HCT116 (cell line): ENCODE data around the gene KLHL22. TPM values are rescaled to one million over a fixed set of nuclear protein-coding genes. Genes with fewer than 3 reads are reported as not detected.

Experiments
- ATAC-seq: fragments of 200-7000 bp; cut with Tn5 transposase; 2 replicates; pipeline ENCODE4 v1.9.1; 2020; ENCODE audit warnings: mild to moderate bottlenecking, moderate library complexity
- BruUV-seq: library from RNA; stranded (reverse); fragments of 400-500 nt; replicated peaks from 2 replicates; lab custom pipeline; 2021; lab: Mats Ljungman, UMichigan
- CTCF ChIA-PET: fragments of 300-600 bp; sonication (Branson Sonifier 250); formaldehyde crosslinking; loops from one replicate; lab custom pipeline; 2021; ENCODE audit warnings: antibody characterized with exemption; lab: Charles Lee
- POLR2A ChIA-PET: fragments of 300-600, 350-600 bp; sonication (Branson Sonifier 250); formaldehyde crosslinking; loops from one replicate; lab custom pipeline; 2021; ENCODE audit warnings: antibody characterized with exemption; lab: Charles Lee
- RAD21 ChIA-PET, 2 experiments: fragments of 300-600 bp; sonication (Branson Sonifier 250); formaldehyde crosslinking; loops; one replicate each; lab custom pipeline; 2023; ENCODE audit warnings: low total read pairs in 2 of 2; ENCODE audit not compliant: uncharacterized antibody in 2 of 2, unreplicated experiment in 2 of 2, low non-redundant PET in 1 of 2; lab: Charles Lee
- DNase-seq: peaks from one replicate; pipeline ENCODE4 v3.0.0-alpha.2; 2010; ENCODE audit warnings: low read depth, low spot score
- H2AFZ ChIP-seq: fragments of 200-600 bp; shearing (Covaris generic), sonication (generic); 2 replicates; pipeline ENCODE4 v1.6.1; 2017; ENCODE audit warnings: low read depth, mixed run types, mixed read lengths, antibody characterized with exemption, low read length; ENCODE audit not compliant: poor library complexity, severe bottlenecking
- H3K27ac ChIP-seq: 2 replicates; pipeline ENCODE4 v1.5.1; 2012; ENCODE audit warnings: low read depth, low read length
- H3K27me3 ChIP-seq: fragments of 200-600 bp; sonication (generic); 2 replicates; pipeline ENCODE4 v1.6.1; 2016; ENCODE audit warnings: mixed run types, low read length, mixed read lengths; ENCODE audit not compliant: insufficient read depth
- H3K36me3 ChIP-seq, 2 experiments: fragments of 200-500 bp in 1 of 2; fragments of 200-600 bp in 1 of 2; sonication (Bioruptor generic) in 1 of 2; sonication (generic) in 1 of 2; 2 replicates each; pipeline versions ENCODE4 v1.5.1 to v1.6.1; 2014 to 2016; ENCODE audit warnings: low read length in 2 of 2, inconsistent platforms in 1 of 2, mixed read lengths in 1 of 2, mixed run types in 1 of 2; ENCODE audit not compliant: insufficient read depth in 2 of 2, control insufficient read depth in 1 of 2
- H3K4me1 ChIP-seq, 2 experiments: fragments of 200-600 bp in 1 of 2; sonication (generic) in 1 of 2; 2 replicates each; pipeline versions ENCODE4 v1.5.1 to v1.6.1; 2012 to 2017; ENCODE audit warnings: low read length in 2 of 2, inconsistent platforms in 1 of 2, mild to moderate bottlenecking in 1 of 2, mixed read lengths in 1 of 2, mixed run types in 1 of 2, moderate library complexity in 1 of 2; ENCODE audit not compliant: insufficient read depth in 2 of 2, control insufficient read depth in 1 of 2
- H3K4me2 ChIP-seq: fragments of 200-600 bp; sonication (generic); 2 replicates; pipeline ENCODE4 v1.6.1; 2017; ENCODE audit warnings: mixed run types, low read length, mixed read lengths
- H3K4me3 ChIP-seq, 2 experiments: fragments of 200-600 bp in 1 of 2; sonication (generic) in 1 of 2; replicated peaks in 1 of 2; 2 replicates each; pipeline ENCODE4 v1.5.1; 2011 to 2016; ENCODE audit warnings: low read length in 2 of 2, control low read depth in 1 of 2, low read depth in 1 of 2, mild to moderate bottlenecking in 1 of 2, mixed read lengths in 1 of 2, mixed run types in 1 of 2
- H3K79me2 ChIP-seq: fragments of 200-600 bp; sonication (generic); 2 replicates; pipeline ENCODE4 v1.6.1; 2017; ENCODE audit warnings: mild to moderate bottlenecking, mixed run types, low read length, moderate library complexity, mixed read lengths; ENCODE audit not compliant: insufficient read depth
- H3K9ac ChIP-seq: fragments of 200-600 bp; sonication (generic); 2 replicates; pipeline ENCODE4 v1.6.1; 2016; ENCODE audit warnings: low read length, mixed read lengths
- H3K9me2 ChIP-seq: fragments of 200-600 bp; sonication (generic), shearing (Covaris generic); 2 replicates; pipeline ENCODE4 v1.6.1; 2017; ENCODE audit warnings: mixed run types, mild to moderate bottlenecking, moderate library complexity; ENCODE audit not compliant: insufficient read depth
- H3K9me3 ChIP-seq, 2 experiments: fragments of 200-500 bp in 1 of 2; fragments of 200-600 bp in 1 of 2; sonication (Bioruptor generic) in 1 of 2; sonication (generic) in 1 of 2; 2 replicates each; pipeline ENCODE4 v1.6.1; 2014 to 2017; ENCODE audit warnings: low read length in 2 of 2, mixed read lengths in 2 of 2, inconsistent platforms in 1 of 2, low read depth in 1 of 2, mild to moderate bottlenecking in 1 of 2, mixed run types in 1 of 2, moderate library complexity in 1 of 2; ENCODE audit not compliant: control insufficient read depth in 1 of 2, insufficient read depth in 1 of 2
- H4K20me1 ChIP-seq: fragments of 200-600 bp; sonication (generic), shearing (Covaris generic); 2 replicates; pipeline ENCODE4 v1.6.1; 2017; ENCODE audit warnings: mixed run types, mild to moderate bottlenecking, moderate library complexity; ENCODE audit not compliant: insufficient read depth
- CBX3 ChIP-seq: IDR thresholded peaks from 2 replicates; pipeline ENCODE4 v1.6.1; 2012; ENCODE audit warnings: low read depth
- CEBPB ChIP-seq: IDR thresholded peaks from 2 replicates; pipeline ENCODE4 v1.6.1; 2012; ENCODE audit warnings: low read depth
- ELF1 ChIP-seq: IDR thresholded peaks from 2 replicates; pipeline ENCODE4 v1.6.1; 2012; ENCODE audit warnings: low read depth, borderline replicate concordance
- EZH2 ChIP-seq: fragments of 200-600 bp; sonication (generic); IDR thresholded peaks from 2 replicates; pipeline ENCODE4 v1.6.1; 2017; ENCODE audit warnings: antibody characterized with exemption, mixed run types
- EZH2phosphoT487 ChIP-seq: fragments of 200-600 bp; IDR thresholded peaks from 2 replicates; pipeline ENCODE4 v1.6.1; 2018; ENCODE audit warnings: antibody characterized with exemption, borderline replicate concordance
- MAX ChIP-seq: IDR thresholded peaks from 2 replicates; pipeline ENCODE4 v1.6.1; 2012
- POLR2A ChIP-seq: IDR thresholded peaks from 2 replicates; pipeline ENCODE4 v1.7.0; 2011; ENCODE audit warnings: borderline replicate concordance; ENCODE audit not compliant: insufficient read depth, insufficient read length; ENCODE audit errors: extremely low read depth
- RAD21 ChIP-seq: IDR thresholded peaks from 2 replicates; pipeline ENCODE4 v1.6.1; 2012; ENCODE audit warnings: low read depth, mild to moderate bottlenecking
- SIN3A ChIP-seq: IDR thresholded peaks from 2 replicates; pipeline ENCODE4 v1.6.1; 2012; ENCODE audit warnings: low read depth
- YY1 ChIP-seq: IDR thresholded peaks from 2 replicates; pipeline ENCODE4 v1.6.1; 2011; ENCODE audit warnings: low read length, low read depth, moderate library complexity, mild to moderate bottlenecking; ENCODE audit not compliant: insufficient replicate concordance; ENCODE audit errors: extremely low read depth
- ZFX ChIP-seq: fragments of 450-650 bp; IDR thresholded peaks from 2 replicates; pipeline ENCODE4 v1.6.1; 2017
- ZNF274 ChIP-seq: fragments of 200-500 bp; sonication (Bioruptor generic); IDR thresholded peaks from 2 replicates; pipeline ENCODE4 v1.6.1; 2014; ENCODE audit warnings: mild to moderate bottlenecking, low read depth, low read length, inconsistent platforms
- intact Hi-C: fragments of 100-400 bp; cut with micrococcal nuclease; formaldehyde crosslinking; loops from 2 replicates; pipeline ENCODE4 v1.10.0; 2022
- total RNA-seq: library from RNA; stranded (reverse); gene quantifications from one replicate; pipeline ENCODE4 v1.2.1, GENCODE V29; 2021; ENCODE audit not compliant: unreplicated experiment

Gene KLHL22
- total RNA-seq, 1 experiment from 2014 or later = 16.4 TPM

- Histone ChIP-seq H3K9ac (no peak overlapping the region), H3K79me2 (no peaks in the 10 kb centered on the region), H3K27me3 (no peaks in the 10 kb centered on the region), H3K4me3 (no peak overlapping the region), H3K9me2 (no peaks in the 10 kb centered on the region), H4K20me1 (no peaks in the 10 kb centered on the region), H3K36me3 (peaks cover 0 to 3% of the 10 kb centered on the region in 2 experiments; a peak in 3 of 4 replicates), H3K27ac (no peak overlapping the region), H3K4me2 (no peak overlapping the region), H3K9me3 (no peaks in the 10 kb centered on the region), H2AFZ (no peak overlapping the region), H3K4me1 (peaks cover 0 to 4% of the 10 kb centered on the region in 2 experiments; a peak in 1 of 4 replicates)
- POLR2A ChIA-PET = no interaction called here
- no TSS peak for BruUV-seq
- DNase-seq (no peak), ATAC-seq (no peak)
- intact Hi-C loops = no loop called here
- CTCF ChIA-PET = no interaction called here
- RAD21 ChIA-PET = no interaction called here
- TF ChIP-seq CBX3 (no peak), POLR2A (no peak), YY1 (no peak), ELF1 (no peak), ZNF274 (no peak), EZH2 (no peak), SIN3A (no peak), MAX (no peak), RAD21 (no peak), ZFX (no peak)
These were observed 90.7 kb downstream of the KLHL22 start for GRCh38 chr22:20404881-20405280.

GRCh38 chr22:20403779-20404140, 91.8 kb downstream of the KLHL22 start:
- Histone ChIP-seq H4K20me1 (no peaks in the 10 kb centered on the region), H3K9me3 (no peaks in the 10 kb centered on the region), H2AFZ (no peak overlapping the region), H3K36me3 (peaks cover 0 to 3% of the 10 kb centered on the region in 2 experiments; a peak in 3 of 4 replicates), H3K27ac (no peak overlapping the region), H3K4me2 (no peak overlapping the region), H3K27me3 (no peaks in the 10 kb centered on the region), H3K4me1 (no peaks in the 10 kb centered on the region), H3K9ac (no peak overlapping the region), H3K9me2 (no peaks in the 10 kb centered on the region), H3K4me3 (no peak overlapping the region), H3K79me2 (peaks cover 4% of the 10 kb centered on the region; the same call in 1 of the 2 replicates)
- ChIA-PET POLR2A (no interaction called here), CTCF (no interaction called here), RAD21 (no interaction called here)
- no peak for DNase-seq
- ATAC-seq = no peak
- no peak for TF ChIP-seq EZH2phosphoT487
- no peak for TF ChIP-seq CEBPB
- TF ChIP-seq ZNF274 = no peak
- no peak for TF ChIP-seq RAD21
- TF ChIP-seq POLR2A = no peak
- BruUV-seq = no TSS peak
- intact Hi-C loops = no loop called here
